Mucosa of gallbladder (tissue), 1 donor: ENCODE measurements around the gene ADCYAP1. TPM values are rescaled to one million over a fixed set of nuclear protein-coding genes. Genes with fewer than 3 reads are reported as not detected.

Experiments used
- DNase-seq: peaks from one replicate; pipeline ENCODE4 v3.0.0-alpha.2; 2020; ENCODE audit warnings: low spot score
- total RNA-seq: library from RNA; stranded (reverse); gene quantifications from one replicate; pipeline ENCODE4 v1.2.1, GENCODE V29; 2021
- donor health status: DM: no; HTN: no; CAD: no.

Gene ADCYAP1
- total RNA-seq, 1 donor from 2014 or later, result 1.1 TPM

- no peak for DNase-seq
Measured at GRCh38 chr18:908758-909724, 4.4 kb downstream of the ADCYAP1 start.

DNA sequence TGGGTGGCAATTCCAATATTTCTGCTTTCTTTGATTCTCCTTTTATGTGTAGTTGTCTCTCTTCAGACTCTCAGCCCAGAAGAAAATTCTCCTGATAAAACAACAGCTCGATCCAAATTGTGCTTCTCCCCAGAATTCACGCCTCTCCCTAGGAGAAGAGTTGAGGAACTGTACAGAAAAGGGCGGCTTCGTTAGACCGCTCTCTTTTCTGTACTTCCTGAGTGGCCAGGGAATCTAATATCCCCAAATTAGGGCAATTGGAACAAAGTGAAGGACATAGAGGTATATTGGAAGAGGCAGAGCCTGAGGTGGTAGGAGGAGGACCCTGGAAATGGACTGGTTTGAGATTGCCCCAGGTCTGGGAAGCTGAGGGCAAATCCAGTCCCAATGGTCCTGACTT lies 5.6 kb downstream of the ADCYAP1 start:
- no peak for DNase-seq

GRCh38 chr18:911025-911424 lies 6.4 kb downstream of the ADCYAP1 start:
- no peak for DNase-seq

DNA sequence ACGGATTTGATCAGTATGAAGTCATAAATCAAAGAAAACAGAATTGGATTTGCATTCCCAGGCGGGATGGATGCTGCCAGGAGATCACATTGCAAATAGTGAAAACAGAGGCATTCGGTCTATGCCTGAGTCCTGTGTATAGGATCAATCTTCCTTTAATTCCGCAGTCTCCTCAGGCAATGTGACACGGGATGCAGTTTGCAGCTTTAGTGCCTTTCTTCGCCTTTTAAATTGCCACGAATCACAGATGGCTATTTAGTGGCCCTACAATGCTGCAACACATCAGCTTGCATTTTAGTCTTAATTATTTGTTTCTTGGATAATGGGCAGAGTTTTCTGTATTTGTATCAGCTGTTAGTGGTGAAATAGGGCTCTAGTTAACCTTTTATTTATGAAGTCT lies 6.8 kb downstream of the ADCYAP1 start:
- DNase-seq, result no peak

DNA sequence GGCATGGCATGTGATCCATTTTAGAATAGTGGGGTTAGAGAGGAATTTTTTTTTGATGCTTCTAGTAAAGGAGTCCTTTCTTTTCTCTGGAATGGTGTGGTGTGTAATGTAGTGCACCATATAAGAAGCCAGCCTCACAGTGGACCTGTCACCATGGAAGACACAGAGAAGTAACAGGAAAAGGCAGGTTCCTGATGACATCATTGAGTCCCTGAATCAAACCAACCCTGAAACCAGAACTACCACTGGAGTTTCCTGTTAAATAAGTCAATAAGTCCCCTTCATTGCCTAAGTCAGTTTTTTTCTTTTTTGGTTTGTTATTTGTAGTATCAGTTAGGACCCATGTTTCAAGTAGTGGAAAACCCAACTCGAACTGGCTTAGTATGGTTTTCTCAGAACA lies 11.9 kb downstream of the ADCYAP1 start:
- DNase-seq, result no peak

DNA sequence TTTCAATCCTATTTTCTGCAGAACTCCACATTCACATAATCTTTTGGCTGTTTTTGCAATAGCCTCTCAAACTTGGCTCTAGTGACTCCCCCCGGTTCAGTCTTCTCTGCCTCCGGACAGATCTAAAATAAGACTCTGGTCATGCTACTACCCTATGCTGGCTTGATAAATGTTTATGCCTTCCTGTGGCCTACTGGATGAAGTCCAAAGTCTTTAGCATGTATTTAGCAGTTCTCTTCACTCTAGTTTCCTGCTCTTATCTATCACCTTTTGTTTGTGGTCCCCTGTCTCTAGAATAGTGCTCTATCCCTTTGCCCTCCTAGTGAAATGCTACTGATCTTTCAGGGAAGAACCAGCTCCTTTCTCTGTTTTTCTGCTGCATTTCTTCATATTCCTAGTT lies 14.4 kb downstream of the ADCYAP1 start:
- DNase-seq, result no peak

DNA sequence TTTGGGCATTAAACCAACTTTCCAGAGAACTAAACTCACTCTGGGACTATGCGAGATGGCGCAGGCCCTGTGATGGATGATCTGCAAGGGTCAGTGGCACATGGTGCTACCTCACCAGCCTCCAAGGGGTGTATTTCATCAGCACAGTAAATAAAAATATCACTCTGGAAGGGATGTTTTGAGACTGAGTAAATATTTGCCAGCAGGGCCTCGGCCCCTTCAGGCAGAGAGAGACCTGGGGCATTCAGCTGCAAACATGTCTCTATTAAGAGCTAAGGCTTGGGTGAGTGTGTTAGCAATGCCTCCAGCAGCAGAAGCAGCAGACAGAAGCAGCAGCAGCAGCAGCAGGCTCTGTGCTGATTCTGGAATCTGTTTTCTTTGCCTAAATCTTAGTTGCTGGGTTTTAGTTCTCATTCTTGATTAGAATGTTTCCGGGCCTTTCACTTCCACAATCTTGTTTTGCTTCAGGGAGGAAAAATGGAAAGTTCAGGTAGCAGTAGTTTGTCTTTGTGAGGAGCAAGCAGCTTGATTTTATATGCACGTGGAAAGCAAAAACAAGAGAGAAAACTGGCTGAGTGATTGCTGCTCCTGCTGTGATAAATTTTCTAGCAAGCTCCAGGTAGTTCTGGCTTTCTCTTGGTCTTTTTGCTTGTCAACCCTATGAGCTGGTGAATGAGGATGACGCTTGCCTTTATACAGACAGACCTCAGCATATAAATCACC lies 18.6 kb downstream of the ADCYAP1 start:
- no peak for DNase-seq

GRCh38 chr18:924987-925386 lies 20.3 kb downstream of the ADCYAP1 start:
- DNase-seq, result no peak

DNA sequence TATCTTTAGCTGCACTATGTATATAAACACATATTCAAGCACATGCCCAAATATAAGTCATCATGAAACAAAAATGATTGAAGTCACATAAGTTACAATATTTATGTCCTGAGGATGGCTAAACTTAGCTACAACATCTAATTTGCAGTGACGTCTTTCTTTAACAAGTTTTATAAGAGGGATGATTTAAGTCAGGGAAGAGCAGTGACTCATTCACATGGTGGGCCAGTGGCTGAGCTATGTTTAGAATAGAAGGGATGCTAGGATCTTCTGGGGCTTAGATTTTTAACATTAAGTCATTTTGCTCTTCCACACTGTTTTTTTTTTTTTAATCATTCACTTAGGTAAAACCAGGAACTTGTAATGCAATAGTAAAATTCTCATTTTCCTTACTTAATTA lies 22.3 kb downstream of the ADCYAP1 start:
- DNase-seq, result no peak

DNA sequence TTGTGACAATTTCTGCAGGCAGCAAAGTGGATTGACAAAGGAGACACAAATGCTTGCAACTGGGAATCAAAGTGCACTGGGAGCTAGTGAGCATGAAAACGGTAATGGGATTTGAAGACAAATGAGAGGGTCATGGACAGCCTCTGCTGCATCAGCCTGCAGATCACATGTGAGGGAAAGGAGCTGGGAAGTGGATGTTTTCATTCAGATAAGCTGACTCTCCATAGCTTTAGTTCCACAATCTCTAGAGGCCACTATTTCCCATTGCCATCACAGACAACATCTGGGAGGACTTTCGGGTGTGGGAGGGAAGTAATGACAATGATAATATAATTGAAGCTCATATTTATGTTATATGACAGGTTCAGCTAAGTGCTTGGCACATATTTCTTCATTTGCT lies 28.4 kb downstream of the ADCYAP1 start:
- DNase-seq, result no peak

- no peak for DNase-seq
Measured at GRCh38 chr18:934518-935133, 30.0 kb downstream of the ADCYAP1 start.

DNA sequence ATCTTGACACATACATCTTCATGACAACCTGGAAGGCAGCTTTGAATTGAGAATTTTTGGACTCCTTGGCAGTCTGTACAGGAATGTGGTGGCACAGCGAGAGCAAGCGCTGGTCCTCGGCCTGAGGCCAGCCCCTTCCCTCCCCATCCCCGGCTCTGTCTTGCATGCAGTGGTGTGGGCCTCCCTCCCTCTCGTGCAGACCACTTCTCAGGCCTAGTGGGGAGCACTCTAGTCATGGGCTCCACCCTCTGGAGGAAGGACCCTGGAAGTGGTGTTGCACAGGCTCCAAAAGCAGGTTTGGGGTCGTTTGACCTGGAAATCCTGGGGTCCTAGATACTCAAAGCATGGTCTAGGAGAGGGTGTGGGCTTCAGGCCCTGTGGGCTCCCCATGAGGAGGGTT lies 32.3 kb downstream of the ADCYAP1 start:
- no peak for DNase-seq

GRCh38 chr18:939166-939565 lies 34.5 kb downstream of the ADCYAP1 start:
- DNase-seq, result no peak

GRCh38 chr18:939958-940357 lies 35.3 kb downstream of the ADCYAP1 start:
- no peak for DNase-seq

DNA sequence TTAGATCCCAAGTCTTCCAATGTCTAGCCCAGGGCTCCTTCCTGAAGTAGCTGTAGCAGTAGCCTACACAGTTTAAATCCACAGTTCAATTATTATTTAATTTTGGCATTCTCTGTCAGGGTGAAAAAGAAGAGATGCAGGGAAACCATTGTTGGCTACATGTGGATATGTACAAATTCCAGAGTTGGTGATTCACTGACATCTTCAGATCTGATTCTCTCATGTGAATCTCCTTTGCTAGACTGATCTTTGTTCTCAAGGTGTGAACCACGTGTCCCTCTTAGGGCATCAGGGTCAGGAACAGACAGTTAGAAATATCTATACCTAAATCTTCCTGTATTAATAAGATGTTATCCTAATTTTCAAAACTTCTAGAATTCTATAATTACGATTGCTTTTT lies 36.7 kb downstream of the ADCYAP1 start:
- no peak for DNase-seq

DNA sequence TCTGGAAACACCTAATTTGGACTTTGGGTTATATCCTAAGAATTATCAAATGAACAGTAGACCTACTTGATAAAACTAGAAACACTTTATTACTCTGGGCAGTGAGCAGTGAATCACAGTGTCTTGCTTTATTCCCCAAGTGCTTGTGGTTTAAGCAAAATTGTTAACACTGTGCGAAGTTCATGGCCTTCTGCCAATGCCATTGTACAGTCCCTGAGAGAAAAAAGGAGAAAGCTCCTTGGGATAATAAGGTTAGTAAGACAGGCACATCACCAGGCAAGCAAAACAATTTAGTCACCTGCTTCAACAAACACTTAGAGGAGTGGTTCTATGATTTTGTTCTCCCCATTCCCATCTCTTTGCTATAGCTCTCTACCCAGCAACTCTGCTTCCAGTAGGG lies 39.8 kb downstream of the ADCYAP1 start:
- DNase-seq, result no peak

DNA sequence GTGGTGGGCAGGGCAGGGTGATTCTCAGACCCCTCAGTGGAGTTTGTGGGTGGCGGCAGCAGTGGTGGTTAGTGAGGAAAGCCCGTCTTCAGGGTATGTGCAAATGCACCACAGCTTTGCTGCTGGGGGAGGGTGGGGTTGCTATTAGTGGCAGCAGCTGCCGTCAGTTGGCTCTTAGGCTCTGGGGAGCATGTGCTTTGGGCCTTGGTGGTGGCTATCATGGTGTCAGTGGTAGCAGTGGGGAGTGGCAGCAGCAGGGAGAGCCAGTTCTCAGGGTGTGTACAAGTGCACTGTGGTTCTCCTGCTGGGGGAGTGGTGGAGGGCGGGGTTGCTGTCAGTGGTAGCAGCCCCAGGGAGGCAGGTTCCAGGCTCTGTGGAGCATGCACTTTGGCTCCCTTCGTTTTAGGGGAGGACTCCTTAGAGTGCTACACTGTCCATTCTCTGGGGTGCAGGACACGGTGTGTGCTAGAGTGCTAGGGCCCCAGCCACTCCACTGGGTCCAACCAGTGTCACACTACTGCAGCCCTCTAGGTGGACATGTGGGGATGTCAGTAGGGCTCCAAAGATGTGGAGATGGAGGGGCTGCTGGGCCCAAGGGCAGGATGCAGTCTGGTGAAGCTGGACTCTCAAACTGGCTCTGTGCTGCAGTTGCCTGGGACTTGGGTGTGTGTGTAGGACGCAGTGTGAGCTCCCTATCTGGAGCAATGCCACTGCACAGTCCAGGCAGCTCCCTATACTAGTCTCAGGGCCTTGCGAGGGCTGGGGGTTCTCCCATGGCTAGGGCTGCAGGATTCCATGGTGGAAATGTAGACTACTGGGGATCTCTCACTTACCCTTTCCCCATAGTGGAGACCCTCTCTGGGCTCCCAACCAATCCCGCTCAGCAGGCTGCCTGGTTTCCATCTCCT lies 45.3 kb downstream of the ADCYAP1 start:
- no peak for DNase-seq

GRCh38 chr18:950882-951495 lies 46.3 kb downstream of the ADCYAP1 start:
- DNase-seq, result no peak

DNA sequence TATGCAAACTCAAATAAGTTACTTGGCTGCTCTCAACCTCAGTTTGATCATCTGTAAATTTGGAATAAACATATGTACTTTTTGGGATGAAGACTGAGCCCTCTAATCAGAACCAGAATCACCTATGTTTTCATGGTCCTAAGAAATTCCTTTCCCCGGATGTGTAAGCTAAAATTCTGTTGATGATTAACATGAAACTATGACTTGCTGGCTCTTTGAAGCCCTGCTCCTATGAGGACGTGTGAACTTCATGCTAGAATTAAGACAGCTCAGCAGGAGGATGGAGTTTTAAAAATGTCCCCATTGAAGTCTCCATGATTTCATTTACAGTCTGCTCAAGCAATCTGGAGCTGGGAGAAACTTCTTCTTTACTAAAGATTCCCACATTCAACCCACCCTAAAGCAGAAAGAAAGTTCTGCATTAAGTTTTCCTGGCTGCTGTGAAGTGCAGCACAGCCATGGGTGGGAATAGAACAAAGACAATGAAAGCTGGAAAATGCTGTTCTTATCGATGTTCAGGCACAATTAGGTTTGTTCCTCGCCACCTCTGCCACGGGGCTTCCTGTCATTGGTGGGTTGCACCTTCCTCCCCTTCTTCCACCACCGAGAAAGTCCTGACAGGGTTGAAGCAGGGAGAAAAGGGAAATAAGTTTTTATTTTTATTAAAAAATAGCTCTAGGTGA lies 50.9 kb downstream of the ADCYAP1 start:
- DNase-seq, result no peak

GRCh38 chr18:957829-958228 lies 53.2 kb downstream of the ADCYAP1 start:
- DNase-seq, result no peak

GRCh38 chr18:959854-960253 lies 55.2 kb downstream of the ADCYAP1 start:
- DNase-seq, result no peak
